Right forelimb (tissue), 1 donor: ENCODE data around the gene CDK10.
"Not testable (repeated sequence)": the region's sequence is repeated elsewhere in the genome, so short reads cannot be mapped to it uniquely, and the experiment has no call there.

Source experiments
- DNase-seq: peaks from one replicate; pipeline ENCODE4 v3.0.0-alpha.2; 2018

The CDK10 gene

DNA sequence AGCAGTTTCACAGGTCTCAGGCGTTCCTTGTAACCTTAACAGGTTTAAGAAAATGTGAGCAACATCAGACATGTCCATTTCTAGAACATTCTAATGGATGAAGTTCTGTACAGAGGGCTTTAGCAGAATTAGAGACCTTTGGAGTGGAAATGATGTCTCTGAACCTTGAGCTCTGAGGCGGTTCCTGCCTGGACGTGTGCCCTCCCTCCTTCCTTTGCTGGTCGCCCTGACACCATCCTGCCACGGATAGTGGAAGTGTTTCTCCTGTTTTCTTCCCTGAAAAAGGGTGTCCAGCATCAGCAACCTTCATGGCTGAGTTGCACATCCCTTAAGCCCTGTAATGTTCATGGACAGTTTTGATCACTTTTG, 17.7 kb upstream of the CDK10 start:
- DNase-seq, result no peak

DNA sequence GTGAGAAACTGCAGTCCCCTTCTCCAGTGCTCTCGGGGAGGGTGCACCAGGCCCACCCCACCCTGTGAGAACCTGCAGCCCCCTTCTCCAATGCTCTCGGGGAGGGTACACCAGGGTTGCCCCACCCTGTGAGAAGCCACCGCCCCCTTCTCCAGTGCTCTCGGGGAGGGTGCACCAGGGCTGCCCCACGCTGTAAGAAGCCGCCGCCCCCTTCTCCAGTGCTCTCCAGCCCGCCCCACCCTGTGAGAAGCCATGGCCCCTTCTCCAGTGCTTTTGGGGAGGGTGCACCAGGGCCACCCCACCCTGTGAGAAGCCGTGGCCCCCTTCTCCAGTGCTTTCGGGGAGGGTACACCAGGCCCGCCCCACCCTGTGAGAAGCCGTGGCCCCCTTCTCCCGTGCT, 16.7 kb upstream of the CDK10 start:
- DNase-seq, result no peak

DNA sequence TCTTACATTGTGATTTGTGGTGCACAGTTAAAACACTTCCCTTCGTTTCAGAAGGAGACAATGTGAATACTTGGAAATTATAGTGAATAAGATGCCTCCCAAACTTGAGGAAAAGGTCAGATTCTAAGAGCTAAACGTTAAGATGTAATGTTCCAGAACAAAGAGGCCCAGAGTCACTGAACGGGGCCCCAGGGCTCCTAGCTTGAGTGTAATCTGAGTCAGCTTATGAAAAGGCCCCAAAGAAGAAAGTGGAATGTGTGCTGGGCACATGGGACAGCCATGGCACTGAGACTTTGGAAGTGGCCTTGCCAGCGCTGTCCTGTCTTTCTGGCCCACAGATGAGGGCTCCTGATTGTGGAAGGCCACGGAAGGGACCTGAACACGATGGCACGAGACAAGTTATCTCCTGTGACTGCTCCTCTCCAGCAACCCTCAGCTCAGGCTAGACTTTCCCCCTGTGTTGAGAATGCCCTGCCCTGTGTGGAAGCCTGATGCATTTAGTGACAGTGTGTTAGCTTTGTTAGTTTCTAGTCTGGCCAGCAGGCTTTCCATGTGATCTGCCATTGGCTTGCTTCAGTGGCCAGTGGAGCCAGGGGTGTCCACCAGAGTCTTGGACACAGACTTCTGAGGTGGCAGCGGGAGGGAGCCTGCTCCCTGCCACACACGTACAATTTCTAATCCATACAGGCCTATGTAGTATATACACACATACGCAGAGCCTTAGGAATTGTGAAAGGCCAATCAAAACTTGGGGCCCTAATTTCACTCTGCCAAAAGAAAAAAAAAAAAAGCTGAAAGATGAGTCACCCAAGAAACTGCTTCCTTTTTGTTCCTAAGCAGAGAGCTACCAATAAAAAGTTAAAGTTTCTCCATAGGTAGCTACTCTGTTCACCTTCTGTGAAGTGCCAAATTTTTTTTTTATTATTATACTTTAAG, 15.7 kb upstream of the CDK10 start:
- no peak for DNase-seq

DNA sequence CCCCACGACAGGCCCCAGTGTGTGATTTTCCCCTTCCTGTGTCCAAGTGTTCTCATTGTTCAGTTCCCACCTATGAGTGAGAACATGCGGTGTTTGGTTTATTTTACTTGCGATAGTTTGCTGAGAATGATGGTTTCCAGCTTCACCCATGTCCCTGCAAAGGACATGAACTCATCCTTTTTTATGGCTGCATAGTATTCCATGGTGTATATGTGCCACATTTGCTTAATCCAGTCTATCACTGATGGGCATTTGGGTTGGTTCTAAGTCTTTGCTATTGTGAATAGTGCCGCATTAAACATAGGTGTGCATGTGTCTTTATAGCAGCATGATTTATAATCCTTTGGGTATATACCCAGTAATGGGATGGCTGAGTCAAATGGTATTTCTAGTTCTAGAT, 14.9 kb upstream of the CDK10 start:
- not testable (repeated sequence) for DNase-seq

DNA sequence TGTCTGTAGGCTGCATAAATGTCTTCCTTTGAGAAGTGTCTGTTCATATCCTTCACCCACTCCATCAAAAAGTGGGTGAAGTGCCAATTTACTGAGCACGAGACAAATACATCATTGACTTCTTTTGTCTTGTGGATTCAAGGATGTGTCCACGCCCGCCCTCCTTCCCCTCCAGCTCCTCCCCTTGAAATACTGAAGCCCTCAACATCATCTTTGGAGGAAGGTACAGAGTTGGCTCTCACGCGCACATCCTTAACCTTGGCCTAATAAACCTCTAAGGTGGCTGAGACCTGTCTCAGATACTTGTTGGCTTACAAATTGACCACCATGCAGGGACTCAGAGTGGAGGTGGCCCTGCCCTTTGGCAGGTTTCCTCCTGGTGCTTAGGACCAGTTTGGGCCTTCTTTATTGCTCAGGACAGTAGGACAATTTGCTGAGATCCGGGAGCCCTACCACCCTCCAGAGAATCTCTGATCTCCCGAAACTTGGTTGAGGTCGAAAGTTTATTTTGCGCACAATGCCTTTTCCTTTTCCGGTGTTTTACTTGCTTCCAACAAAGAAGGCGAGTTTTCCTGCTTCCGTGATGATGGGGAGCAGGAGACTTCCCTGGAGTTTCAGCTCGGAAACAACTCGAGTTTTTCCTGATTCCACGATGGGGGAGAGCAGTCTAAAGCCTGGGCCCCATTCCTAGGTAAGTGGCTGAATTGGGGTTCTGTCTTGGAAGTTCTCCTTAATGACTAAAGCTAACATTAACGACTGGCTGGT, 14.1 kb upstream of the CDK10 start:
- DNase-seq, result no peak

DNA sequence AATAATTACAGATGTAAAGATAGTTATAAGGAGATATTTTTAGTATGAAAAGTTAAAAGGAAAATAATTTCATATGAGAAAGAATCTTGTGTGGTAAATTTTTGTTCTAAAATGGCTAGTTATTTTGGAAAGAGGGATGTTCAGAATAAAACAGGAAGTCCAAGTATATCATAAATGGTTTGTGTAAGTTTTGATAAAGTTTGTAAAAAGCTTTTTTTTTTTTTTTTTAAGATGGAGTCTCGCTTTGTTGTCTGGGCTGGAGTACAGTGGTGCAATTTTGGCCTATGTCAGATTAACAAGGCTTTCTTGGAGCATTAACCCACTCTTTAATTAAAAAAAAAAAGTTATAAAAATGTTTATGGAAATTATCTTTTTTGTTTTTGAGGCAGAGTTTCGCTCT, 8.2 kb upstream of the CDK10 start:
- no peak for DNase-seq

DNA sequence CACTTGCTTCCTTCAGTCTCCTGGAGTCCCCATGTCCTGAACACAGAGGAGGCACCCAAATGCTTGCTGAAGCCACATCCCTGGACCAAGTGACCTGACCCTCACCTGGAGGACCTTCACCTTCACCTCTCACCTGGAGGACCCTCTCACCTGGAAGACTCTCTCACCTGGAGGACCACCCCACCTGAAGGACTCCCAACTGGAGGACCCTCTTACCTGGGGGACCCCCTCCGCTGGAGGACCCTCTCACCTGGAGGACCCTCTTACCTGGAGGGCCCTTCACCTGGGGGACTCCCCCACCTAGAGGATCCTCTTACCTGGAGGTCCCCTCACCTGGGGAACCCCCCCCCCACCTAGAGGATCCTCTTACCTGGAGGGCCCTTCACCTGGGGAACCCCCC, 573 bp upstream of the CDK10 start:
- no peak for DNase-seq

DNA sequence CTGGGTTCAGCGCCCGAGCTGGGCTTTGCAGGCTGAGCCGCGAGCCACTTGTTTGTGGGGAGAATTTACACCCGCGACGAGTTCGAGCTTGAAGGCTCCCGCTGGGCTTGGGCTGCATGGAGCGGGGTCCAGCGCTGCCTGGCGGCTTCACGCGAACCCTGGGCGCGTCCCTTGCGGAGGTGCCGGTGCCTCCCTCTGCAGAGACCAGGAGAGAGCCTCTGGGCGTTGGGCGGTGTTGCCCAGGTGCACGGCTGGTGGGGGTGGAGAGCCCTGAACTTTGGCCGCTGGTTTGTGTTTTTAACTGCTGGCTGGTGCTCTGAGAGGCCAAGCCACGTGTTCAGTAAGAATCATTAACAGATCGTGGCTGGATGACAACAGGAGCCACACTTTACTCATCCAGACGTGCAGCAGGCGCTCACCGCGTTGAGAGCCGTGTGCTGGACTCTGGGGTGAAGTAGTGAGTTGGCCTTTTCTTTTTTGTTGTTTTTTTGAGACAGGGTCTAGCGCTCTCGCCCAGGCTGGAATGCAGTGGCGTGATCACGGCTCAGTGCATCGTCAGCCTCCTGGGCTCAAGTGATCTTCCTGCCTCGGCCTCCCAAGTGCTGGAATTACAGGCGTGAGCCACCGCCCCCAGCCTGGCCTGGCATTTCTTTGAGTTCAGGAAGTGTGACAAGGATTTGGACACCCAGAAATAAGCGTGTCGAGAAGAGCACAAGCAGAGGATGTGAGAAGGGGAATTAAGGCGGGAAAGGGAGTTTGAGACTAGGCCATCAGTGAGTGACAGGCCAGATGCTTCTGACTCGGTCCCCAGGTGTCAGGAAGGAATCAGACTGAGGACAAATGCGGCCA, 827 bp downstream of the CDK10 start:
- no peak for DNase-seq

DNA sequence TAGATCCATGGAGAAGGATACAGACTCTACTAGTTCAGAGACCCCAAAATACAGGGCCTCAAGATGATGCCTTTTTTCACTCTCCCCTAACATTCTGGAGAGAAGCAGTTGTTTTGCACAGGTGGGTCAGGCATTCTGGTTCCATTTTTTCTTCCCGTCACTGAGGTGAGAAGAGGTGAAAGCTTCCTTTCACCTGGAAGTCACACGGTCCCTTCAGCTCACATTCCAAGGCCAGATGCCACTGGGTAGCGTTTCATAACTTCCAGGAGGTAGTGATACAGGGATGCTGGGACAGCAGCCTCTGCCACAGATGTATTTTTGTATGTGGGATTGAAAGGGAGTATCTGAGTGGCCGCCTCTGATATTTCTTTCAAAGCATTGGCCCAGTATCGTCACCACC, 1.9 kb downstream of the CDK10 start:
- DNase-seq, result no peak

DNA sequence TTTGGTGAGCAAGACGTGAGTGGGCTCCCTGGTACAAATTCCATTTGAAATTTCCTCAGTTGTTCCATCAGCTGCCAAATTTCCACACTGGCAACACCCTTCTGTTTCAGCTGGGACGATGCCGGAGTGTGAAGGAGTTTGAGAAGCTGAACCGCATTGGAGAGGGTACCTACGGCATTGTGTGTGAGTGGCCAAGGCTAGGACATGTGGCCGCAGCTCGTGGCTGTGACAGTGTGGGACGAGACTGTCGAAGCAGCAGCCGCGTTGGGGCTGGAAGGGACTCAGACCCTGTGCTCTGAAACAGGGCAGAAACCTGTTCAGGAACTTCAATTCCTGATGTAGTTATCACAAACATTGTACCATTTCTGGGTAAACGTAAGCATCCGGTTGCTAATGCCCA, 2.7 kb downstream of the CDK10 start:
- no peak for DNase-seq

DNA sequence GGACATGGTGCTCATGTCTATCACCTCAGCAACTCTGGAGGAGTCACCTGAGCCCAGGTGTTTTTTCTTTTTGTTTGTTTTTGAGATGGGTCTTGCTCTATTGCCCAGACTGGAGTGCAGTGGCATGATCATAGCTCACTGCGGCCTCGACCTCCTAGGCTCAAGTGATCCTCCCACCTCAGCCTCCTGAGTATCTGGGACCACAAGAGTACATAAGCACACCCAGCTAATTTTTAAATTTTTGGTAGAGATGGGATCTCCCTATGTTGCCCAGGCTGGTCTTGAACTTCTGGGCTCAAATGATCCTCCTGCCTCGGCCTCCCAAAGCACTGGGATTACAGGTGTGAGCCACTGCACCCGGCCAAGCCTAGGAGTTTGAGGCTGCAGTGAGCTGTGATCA, 3.1 kb downstream of the CDK10 start:
- DNase-seq, result not testable (repeated sequence)

DNA sequence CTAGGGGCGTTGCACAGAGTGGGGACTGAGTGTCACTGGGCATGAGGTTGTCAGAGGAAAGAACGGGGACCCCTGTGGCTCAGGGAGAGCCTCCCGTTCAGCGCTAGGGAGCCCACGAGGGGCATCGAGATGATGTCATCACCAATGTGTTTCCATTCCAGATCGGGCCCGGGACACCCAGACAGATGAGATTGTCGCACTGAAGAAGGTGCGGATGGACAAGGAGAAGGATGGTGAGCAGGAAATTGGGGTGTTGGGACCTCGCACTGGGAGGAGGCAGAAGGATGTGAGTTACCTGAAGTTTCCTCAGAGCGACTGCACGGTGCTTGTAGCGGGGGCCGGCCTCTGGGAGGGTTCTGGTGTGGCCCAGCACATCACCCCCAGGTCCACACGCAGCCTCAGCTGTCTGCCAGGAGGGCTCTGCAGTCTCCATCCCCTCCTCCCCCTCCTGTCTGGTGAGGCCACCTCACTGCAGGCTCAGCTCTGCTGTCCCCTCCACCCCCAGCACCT, 4.0 kb downstream of the CDK10 start:
- no peak for DNase-seq

DNA sequence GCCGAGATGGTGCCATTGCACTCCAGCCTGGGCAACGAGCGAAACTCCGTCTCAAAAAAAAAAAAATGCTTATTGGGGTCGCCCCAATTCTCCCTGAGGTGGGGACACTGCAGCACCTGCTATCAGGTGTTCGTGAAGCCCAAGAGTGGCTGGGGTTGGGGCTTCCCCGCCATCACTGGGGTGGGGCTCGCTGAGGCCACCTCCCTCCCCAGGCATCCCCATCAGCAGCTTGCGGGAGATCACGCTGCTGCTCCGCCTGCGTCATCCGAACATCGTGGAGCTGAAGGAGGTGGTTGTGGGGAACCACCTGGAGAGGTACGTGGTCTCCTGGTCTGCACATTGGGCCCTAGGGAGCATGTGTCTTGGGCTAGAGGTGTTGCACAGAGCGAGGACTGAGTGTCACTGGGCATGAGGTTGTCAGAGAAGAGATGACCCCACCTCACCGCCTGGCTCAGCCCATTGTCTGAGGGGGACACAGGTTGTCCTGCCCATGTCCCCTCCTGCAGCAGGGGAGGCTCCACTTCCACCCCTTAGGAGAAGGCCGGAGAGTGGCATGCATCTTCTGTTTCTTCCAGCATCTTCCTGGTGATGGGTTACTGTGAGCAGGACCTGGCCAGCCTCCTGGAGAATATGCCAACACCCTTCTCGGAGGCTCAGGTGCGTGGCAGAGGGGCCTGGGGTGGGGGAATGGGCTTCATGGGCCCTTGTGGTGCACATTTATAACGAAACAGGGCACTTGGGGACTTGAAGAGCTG, 4.9 kb downstream of the CDK10 start:
- no peak for DNase-seq

DNA sequence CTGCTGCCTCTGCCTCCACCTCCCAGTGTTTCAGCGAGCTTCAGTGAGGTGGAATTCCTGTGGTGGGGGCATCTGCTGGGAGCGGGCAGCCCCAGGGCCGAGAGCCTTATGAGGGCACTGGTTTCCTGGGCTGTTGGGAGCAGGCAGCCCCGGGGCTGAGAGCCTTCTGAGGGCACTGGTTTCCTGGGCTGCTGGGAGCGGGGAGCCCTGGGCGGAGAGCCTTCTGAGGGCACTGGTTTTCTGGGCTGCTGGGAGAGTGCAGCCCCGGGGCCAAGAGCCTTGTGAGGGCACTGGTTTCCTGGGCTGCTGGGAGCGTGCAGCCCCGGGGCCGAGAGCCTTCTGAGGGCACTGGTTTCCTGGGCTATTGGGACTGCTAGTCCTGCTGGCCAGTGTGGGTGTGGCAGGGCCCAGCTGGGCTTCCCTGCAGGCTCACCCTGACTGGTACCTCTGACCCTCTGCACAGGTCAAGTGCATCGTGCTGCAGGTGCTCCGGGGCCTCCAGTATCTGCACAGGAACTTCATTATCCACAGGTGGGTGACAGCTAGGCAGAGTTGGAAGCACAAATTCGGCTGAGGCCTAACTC, 5.6 kb downstream of the CDK10 start:
- no peak for DNase-seq

DNA sequence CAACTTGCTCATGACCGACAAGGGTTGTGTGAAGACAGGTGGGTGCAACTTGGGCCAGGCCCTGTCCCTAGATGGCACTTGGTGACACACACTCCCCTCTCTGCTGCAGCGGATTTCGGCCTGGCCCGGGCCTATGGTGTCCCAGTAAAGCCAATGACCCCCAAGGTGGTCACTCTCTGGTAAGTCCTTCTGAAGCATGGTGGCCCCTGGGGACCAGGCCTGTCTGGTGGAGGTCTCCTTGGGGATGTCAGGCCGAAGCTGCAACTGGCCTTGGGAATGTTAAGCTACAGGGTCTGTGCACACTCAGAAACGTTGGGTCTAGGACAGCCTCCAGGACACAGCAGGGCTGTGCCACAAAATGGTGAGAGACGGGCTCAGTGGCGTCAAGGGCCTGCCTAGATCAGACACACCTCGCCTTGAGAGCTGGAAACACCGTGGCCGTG, 6.8 kb downstream of the CDK10 start:
- DNase-seq, result no peak

DNA sequence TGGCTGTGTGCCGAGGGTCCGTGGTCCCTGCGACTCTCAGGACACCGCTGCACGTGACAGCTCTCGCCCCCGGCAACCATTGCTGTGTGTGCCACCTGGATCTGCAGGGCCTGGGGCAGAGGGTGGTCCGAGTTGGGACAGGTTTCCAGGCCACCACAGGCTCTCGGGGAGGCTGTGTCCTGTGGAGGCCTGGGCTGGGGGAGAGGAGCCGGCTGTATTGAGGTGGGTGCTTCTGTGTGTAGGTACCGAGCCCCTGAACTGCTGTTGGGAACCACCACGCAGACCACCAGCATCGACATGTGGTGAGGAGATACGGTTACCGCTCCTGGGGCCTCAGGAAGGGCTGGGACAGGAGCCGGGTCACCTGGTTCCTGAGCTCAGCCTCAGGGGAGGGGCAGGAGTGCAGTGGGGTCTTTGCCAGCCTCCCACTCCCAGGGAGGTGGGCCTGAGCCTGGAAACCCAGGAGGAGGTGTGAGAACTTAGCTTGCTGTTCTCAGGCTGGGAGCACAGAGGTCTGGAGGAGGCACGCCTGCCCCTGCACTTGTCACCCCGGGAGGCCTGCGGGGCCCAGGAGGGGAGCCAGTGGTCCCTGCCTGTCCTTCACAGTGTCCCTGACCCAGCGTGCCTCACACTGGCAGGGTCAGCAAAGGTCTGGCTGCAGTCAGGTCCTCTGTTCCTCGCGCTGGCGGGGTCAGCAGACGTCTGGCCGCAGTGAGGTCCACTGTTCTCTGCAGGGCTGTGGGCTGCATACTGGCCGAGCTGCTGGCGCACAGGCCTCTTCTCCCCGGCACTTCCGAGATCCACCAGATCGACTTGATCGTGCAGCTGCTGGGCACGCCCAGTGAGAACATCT, 7.7 kb downstream of the CDK10 start:
- no peak for DNase-seq

DNA sequence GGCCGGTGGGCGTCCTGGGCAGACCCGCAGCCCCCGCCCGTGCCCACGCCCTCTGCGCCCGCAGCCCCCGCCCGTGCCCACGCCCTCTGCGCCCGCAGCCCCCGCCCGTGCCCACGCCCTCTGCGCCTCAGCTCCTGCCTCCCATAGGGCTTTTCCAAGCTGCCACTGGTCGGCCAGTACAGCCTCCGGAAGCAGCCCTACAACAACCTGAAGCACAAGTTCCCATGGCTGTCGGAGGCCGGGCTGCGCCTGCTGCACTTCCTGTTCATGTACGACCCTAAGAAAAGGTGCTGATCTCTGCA, 8.2 kb downstream of the CDK10 start:
- not testable (repeated sequence) for DNase-seq

DNA sequence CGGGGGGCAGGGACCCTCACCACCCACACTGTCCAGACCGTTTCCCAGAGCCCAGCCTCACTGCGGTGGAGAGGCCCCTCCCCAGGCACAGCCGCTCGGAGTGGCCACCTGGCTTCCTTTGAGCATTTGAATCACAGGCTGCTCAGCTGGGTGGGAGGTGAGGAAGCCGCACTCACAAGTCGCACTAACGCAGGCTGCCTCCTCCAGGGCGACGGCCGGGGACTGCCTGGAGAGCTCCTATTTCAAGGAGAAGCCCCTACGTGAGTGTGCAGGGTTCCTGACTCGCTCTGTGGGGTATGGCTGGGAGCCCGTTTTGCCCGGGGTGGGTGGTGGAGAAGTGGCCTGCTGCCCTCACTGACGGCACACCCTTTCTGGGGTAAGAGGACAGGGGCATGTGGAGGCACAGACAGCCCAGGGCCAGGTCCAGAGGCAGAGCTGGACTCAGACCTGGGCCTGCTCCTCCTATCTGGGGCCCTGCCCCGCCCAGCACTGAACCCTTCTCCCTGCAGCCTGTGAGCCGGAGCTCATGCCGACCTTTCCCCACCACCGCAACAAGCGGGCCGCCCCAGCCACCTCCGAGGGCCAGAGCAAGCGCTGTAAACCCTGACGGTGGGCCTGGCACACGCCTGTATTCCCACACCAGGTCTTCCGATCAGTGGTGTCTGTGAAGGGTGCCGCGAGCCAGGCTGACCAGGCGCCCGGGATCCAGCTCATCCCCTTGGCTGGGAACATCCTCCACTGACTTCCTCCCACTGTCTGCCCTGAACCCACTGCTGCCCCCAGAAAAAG, 8.8 kb downstream of the CDK10 start:
- DNase-seq, result no peak

DNA sequence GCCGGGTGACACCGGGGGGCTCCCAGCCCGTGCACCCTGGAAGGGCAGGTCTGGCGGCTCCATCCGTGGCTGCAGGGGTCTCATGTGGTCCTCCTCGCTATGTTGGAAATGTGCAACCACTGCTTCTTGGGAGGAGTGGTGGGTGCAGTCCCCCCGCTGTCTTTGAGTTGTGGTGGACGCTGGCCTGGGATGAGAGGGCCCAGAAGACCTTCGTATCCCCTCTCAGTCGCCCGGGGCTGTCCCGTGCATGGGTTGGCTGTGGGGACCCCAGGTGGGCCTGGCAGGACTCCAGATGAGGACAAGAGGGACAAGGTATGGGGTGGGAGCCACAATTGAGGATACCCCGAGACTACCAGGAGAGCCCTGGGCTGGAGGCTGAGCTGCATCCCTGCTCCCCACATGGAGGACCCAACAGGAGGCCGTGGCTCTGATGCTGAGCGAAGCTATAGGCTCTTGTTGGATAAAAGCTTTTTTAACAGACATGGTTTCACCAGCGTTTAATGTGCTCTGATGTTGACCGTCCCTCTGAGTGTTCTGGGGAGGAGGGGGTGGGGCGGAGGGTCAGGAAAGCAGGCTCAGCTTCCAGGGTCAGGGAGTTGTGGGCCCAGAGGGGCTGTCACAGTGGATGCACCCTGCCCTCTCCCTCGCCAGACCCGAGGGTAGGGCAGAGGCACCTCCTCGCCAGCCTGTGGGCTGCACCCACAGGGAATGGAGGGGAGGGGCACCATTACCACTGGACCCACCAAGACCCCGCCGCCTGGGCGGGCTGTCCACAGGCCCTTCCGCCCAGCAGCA, 9.6 kb downstream of the CDK10 start:
- no peak for DNase-seq
